Gastrocnemius medialis (tissue), 4 donors: ENCODE results near the gene LRRC3. TPM values are rescaled to one million over a fixed set of nuclear protein-coding genes. Genes with fewer than 3 reads are reported as not detected.

Experiments
- ATAC-seq, 2 donors: fragments of 150-250 bp; one replicate each; pipeline ENCODE4 v1.9.1; 2016
- DNase-seq, 2 donors: peaks; one replicate each; pipeline ENCODE4 v3.0.0-alpha.2; 2019
- H3K27ac ChIP-seq, 4 donors: fragments of 200-600 bp; sonication (generic); 1 replicate in 1 of 4; 2 replicates in 3 of 4; pipeline ENCODE4 v1.5.1; 2016 to 2018; ENCODE audit warnings: mild to moderate bottlenecking in 2 of 4, moderate library complexity in 1 of 4
- H3K27me3 ChIP-seq, 3 donors: fragments of 200-600 bp; sonication (generic) in 2 of 3; 1 replicate in 1 of 3; 2 replicates in 2 of 3; pipeline versions ENCODE4 v1.5.1 to v1.6.0; 2016 to 2019; ENCODE audit warnings: mild to moderate bottlenecking in 1 of 3, moderate library complexity in 1 of 3
- H3K36me3 ChIP-seq, 2 donors: fragments of 200-600 bp; sonication (generic) in 1 of 2; one replicate each; pipeline ENCODE4 v1.5.1; 2017 to 2018
- H3K4me1 ChIP-seq, 2 donors: fragments of 200-600 bp; sonication (generic) in 1 of 2; one replicate each; pipeline ENCODE4 v1.5.1; 2016 to 2017; ENCODE audit warnings: mild to moderate bottlenecking in 2 of 2
- H3K4me3 ChIP-seq, 4 donors: fragments of 200-600 bp; sonication (generic) in 3 of 4; 1 replicate in 1 of 4; 2 replicates in 3 of 4; pipeline ENCODE4 v1.5.1; 2016 to 2019; ENCODE audit warnings: mild to moderate bottlenecking in 2 of 4
- H3K9me3 ChIP-seq, 3 donors: fragments of 200-600 bp; sonication (generic) in 2 of 3; 1 replicate in 1 of 3; 2 replicates in 2 of 3; pipeline ENCODE4 v1.5.1; 2016 to 2019
- CTCF ChIP-seq, 5 experiments: fragments of 450-650 bp in 3 of 5; fragments of 200-600 bp in 2 of 5; sonication (generic) in 2 of 5; IDR thresholded peaks in 4 of 5; conservative IDR thresholded peaks in 1 of 5; 1 replicate in 4 of 5; 2 replicates in 1 of 5; pipeline ENCODE4 v1.5.1; 2016 to 2019; ENCODE audit warnings: antibody characterized with exemption in 5 of 5, mild to moderate bottlenecking in 3 of 5, moderate library complexity in 3 of 5
- POLR2A ChIP-seq, 2 donors: fragments of 450-650 bp; IDR thresholded peaks; one replicate each; pipeline ENCODE4 v1.6.1; 2017; ENCODE audit warnings: antibody characterized with exemption in 2 of 2, mild to moderate bottlenecking in 2 of 2, moderate library complexity in 2 of 2
- in situ Hi-C, 4 donors: fragments of 200-750 bp; cut with MboI; loops; one replicate each; pipeline versions ENCODE4 v1.15.0 to v1.8.0; 2017; ENCODE audit warnings: low sequenced_read_pairs in 4 of 4
- intact Hi-C: fragments of 100-400 bp; cut with DNase I; formaldehyde crosslinking; loops from one replicate; pipeline ENCODE4 v1.15.1; 2023; ENCODE audit warnings: low total_unique reads
- total RNA-seq, 4 donors: library from RNA; depleted of rRNA; stranded (reverse); fragments of >200 nt; gene quantifications; one replicate each; pipeline versions ENCODE4 v1.1.0 to v1.2.3, GENCODE V29; 2016

The LRRC3 gene
- total RNA-seq, 4 donors from 2014 or later: 0.36 to 0.70 (median 0.55) TPM

GRCh38 chr21:44454058-44454457 lies 1.3 kb upstream of the LRRC3 start:
- intact Hi-C loops: no loop called here
- no peak for DNase-seq
- no peak overlapping the region for H3K4me3 ChIP-seq
- H3K4me1 ChIP-seq: no peaks in the 10 kb centered on the region
- ATAC-seq: no peak
- TF ChIP-seq POLR2A (IDR thresholded peaks at IDR 0.05) (no peak), CTCF (IDR thresholded peaks at IDR 0.05 in 4 of 5, conservative IDR thresholded peaks at IDR 0.05 in 1 of 5) (no peak)
- H3K36me3 ChIP-seq: no peaks in the 10 kb centered on the region
- peaks cover 16 to 31% (median 17%) of the 10 kb centered on the region in 3 donors for H3K27me3 ChIP-seq
- H3K27ac ChIP-seq: no peak overlapping the region
- no peaks in the 10 kb centered on the region for H3K9me3 ChIP-seq
- in situ Hi-C loops: no loop called here

DNA sequence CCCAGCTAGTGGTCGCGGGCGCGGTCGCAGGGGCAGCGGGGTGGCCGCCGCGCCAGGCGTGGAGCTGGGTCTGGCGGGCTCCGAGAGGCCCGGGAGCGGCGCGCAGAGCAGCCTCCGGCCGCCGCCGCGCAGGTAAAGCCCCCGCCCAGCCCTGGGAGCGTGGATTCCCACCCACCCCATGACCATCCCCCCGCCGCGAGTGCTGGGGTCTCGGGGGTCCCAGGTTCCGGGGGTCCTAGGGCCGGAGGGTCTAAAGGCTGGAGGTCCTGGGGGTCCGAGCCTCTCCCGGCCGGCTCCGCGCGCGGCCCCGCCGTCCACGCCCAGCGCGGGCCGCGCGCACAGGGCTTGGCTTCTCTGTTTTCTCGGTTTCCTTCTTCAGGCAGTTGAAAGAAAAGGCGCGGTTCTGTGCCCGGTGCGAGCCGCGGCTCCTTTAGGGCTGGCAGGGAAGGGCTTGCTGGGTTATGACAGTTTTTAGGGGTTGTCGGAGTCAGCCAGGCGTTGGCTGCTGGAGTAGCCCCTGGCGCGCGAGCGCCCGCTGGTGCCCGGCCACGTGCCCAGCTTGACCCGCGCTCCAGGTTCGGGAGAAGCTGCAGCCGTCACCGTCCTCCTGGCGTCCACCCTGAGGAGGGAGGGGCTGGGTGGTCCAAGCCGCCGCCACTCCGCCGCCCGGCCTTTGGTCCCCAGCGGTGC lies 359 bp downstream of the LRRC3 start:
- intact Hi-C loops: no loop called here
- ATAC-seq: no peak
- in situ Hi-C loops: no loop called here
- Histone ChIP-seq H3K36me3 (no peaks in the 10 kb centered on the region), H3K4me1 (no peaks in the 10 kb centered on the region), H3K9me3 (no peaks in the 10 kb centered on the region), H3K27ac (no peak overlapping the region), H3K4me3 (peak overlapping the region; percentile 52 to 61 (median 52)), H3K27me3 (peaks cover 12 to 31% (median 13%) of the 10 kb centered on the region in 3 donors)
- no peak for DNase-seq
- TF ChIP-seq POLR2A (IDR thresholded peaks at IDR 0.05) (no peak), CTCF (IDR thresholded peaks at IDR 0.05 in 4 of 5, conservative IDR thresholded peaks at IDR 0.05 in 1 of 5) (no peak)

GRCh38 chr21:44456214-44456914 lies 1.1 kb downstream of the LRRC3 start:
- no peak for TF ChIP-seq CTCF (IDR thresholded peaks at IDR 0.05 in 4 of 5, conservative IDR thresholded peaks at IDR 0.05 in 1 of 5)
- no peak for TF ChIP-seq POLR2A (IDR thresholded peaks at IDR 0.05)
- H3K27ac ChIP-seq: no peak overlapping the region
- peak overlapping the region; percentile 52 to 61 (median 52) for H3K4me3 ChIP-seq
- no peaks in the 10 kb centered on the region for H3K36me3 ChIP-seq
- DNase-seq (no peak), ATAC-seq (no peak)
- no peaks in the 10 kb centered on the region for H3K9me3 ChIP-seq
- intact Hi-C loops (no loop called here), in situ Hi-C loops (no loop called here)
- H3K27me3 ChIP-seq: peaks cover 12 to 31% (median 13%) of the 10 kb centered on the region in 3 donors
- no peaks in the 10 kb centered on the region for H3K4me1 ChIP-seq

GRCh38 chr21:44456915-44457736 lies 1.8 kb downstream of the LRRC3 start:
- DNase-seq: no peak
- in situ Hi-C loops: no loop called here
- H3K27ac ChIP-seq: no peak overlapping the region
- H3K9me3 ChIP-seq: no peaks in the 10 kb centered on the region
- H3K27me3 ChIP-seq: peaks cover 12 to 25% (median 13%) of the 10 kb centered on the region in 3 donors
- no peak for ATAC-seq
- no peak overlapping the region for H3K4me3 ChIP-seq
- TF ChIP-seq CTCF (IDR thresholded peaks at IDR 0.05 in 4 of 5, conservative IDR thresholded peaks at IDR 0.05 in 1 of 5) (no peak), POLR2A (IDR thresholded peaks at IDR 0.05) (no peak)
- intact Hi-C loops: no loop called here
- no peaks in the 10 kb centered on the region for H3K36me3 ChIP-seq
- no peaks in the 10 kb centered on the region for H3K4me1 ChIP-seq
